Duodenal mucosa (tissue), 2 donors: ENCODE data around the gene LONP2.
"Not testable (repeated sequence)": the region's sequence is repeated elsewhere in the genome, so short reads cannot be mapped to it uniquely, and the experiment has no call there.

Source experiments
- H3K27ac ChIP-seq: one replicate; pipeline ENCODE4 v1.7.0; 2013; ENCODE audit warnings: low read depth, low read length
- H3K27me3 ChIP-seq, 2 donors: one replicate each; pipeline ENCODE4 v1.7.0; 2013; ENCODE audit warnings: low read length in 2 of 2, control low read depth in 1 of 2; ENCODE audit not compliant: insufficient read depth in 2 of 2, control insufficient read depth in 1 of 2
- H3K36me3 ChIP-seq, 2 donors: one replicate each; pipeline ENCODE4 v1.7.0; 2013; ENCODE audit warnings: low read length in 2 of 2, control low read depth in 1 of 2; ENCODE audit not compliant: insufficient read depth in 2 of 2, control insufficient read depth in 1 of 2
- H3K4me1 ChIP-seq, 2 donors: one replicate each; pipeline ENCODE4 v1.7.0; 2013; ENCODE audit warnings: low read length in 2 of 2, control low read depth in 1 of 2; ENCODE audit not compliant: insufficient read depth in 2 of 2, control insufficient read depth in 1 of 2
- H3K4me3 ChIP-seq, 2 donors: one replicate each; pipeline ENCODE4 v1.7.0; 2013; ENCODE audit warnings: low read length in 2 of 2, low read depth in 1 of 2
- H3K9ac ChIP-seq, 2 donors: one replicate each; pipeline ENCODE4 v1.7.0; 2013; ENCODE audit warnings: low read length in 2 of 2, low read depth in 1 of 2
- H3K9me3 ChIP-seq, 2 donors: one replicate each; pipeline ENCODE4 v1.7.0; 2013; ENCODE audit warnings: low read length in 2 of 2, control low read depth in 1 of 2; ENCODE audit not compliant: control insufficient read depth in 1 of 2

LONP2 gene

DNA sequence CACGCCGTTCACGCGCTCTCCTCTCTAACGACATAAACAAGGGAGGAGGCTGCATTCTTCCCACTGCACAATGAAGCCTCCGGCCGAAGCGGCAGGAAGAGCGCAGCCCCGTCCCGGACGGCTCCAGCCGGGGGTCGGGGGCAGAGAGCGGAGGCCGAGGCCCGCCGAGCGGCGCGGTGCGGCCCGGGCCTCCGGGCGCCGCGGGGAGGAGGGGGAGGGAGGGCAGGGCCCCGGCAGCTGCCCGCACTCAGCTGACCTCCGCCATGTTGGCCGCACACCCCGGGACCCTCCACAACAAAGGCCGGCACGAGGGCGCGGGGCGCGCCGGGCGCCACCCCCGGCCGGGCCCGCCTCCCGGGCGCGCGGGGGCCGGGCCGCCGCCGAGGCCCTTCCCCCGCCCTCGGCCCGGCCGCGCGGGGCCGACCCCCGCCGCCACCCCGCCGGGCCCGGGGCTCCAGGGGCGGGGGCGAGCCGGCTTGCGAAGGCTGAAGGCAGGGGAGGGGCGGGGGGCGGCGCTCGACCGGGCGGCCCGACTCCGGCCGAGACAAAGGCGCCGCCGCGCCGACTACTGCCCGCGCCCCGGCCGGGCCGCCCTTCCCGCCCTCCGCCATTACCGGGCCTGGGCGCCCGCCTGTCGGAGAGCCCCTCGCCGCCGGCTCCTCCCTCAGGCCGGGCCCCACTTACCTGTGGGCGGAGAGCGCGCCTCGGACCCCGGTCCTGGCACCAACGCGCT, 140.6 kb downstream of the LONP2 start:
- H3K4me1 ChIP-seq = peaks cover 26 to 29% of the 10 kb centered on the region in 2 donors
- H3K27ac ChIP-seq = peak overlapping the region; percentile 97
- H3K27me3 ChIP-seq = no peaks in the 10 kb centered on the region
- no peaks in the 10 kb centered on the region for H3K9me3 ChIP-seq
- H3K9ac ChIP-seq = peak overlapping the region; percentile 76 to 85
- H3K36me3 ChIP-seq = no peaks in the 10 kb centered on the region
- H3K4me3 ChIP-seq = peak overlapping the region; percentile 75 to 82

DNA sequence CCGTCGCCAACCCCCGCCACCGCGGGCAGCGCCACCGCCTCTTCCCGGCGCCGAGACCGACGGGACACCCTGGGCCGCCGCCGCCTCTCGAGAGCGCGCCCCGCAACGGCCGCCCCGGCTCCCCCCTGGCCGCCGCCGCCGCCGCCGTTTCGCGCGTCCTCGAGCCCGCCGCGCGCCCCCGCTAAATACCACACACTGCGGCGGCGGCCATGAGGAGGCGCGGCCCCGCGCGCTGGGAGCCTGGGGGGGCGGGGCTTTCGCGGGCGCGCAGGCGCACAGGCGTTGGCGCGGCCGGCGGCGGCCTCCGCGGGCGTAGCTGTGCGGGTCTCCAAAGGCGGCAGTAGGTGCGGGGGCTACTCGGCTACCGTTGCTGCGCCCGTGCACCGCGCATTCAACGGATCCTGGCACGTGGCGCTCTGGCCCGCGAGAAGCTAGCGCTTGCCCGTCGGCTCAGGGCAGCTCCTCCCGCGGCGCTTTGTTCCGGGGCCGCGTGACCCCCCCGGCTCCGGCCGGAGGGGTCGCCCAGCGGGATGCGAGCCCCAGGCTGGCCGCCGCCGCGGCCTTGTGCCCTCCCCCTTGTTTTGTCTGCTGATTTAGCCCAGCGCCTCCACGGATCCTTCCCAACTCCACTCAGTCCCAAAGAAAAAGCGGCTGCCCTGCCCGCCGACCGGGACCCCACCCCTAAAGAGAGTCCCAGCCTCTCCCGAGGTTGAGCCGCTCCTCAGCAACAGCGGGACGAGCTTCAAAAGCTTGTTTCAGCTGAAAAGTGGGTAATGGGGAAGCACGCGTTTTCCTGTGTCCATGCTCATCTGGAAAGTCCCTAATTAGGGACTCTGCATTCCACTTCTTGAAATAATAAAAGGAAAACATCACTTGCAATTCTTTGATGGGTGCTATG, 141.4 kb downstream of the LONP2 start, which contains the start of gene SIAH1:
TSS of gene SIAH1 (minus strand) at position 161 of the 898 bp plus-strand sequence. CDS start 22,985 bp downstream, outside the sequence.
- peak within 1 kb of the TSS; percentile 97 for H3K27ac ChIP-seq
- no peaks in the 10 kb centered on the region for H3K27me3 ChIP-seq
- peak within 1 kb of the TSS; percentile 86 for H3K9ac ChIP-seq
- peaks cover 21 to 24% of the 10 kb centered on the region in 2 donors for H3K4me1 ChIP-seq
- H3K36me3 ChIP-seq = no peaks in the 10 kb centered on the region
- peak within 1 kb of the TSS; percentile 82 to 89 for H3K4me3 ChIP-seq
- H3K9me3 ChIP-seq = no peaks in the 10 kb centered on the region

- peaks cover 12 to 18% of the 10 kb centered on the region in 2 donors for H3K4me1 ChIP-seq
- H3K9ac ChIP-seq = no peak overlapping the region
- H3K36me3 ChIP-seq = no peaks in the 10 kb centered on the region
- H3K4me3 ChIP-seq = no peak overlapping the region
- no peaks in the 10 kb centered on the region for H3K27me3 ChIP-seq
- no peaks in the 10 kb centered on the region for H3K9me3 ChIP-seq
- no peak overlapping the region for H3K27ac ChIP-seq
These were observed 142.6 kb downstream of the LONP2 start for GRCh38 chr16:48386559-48387312.

DNA sequence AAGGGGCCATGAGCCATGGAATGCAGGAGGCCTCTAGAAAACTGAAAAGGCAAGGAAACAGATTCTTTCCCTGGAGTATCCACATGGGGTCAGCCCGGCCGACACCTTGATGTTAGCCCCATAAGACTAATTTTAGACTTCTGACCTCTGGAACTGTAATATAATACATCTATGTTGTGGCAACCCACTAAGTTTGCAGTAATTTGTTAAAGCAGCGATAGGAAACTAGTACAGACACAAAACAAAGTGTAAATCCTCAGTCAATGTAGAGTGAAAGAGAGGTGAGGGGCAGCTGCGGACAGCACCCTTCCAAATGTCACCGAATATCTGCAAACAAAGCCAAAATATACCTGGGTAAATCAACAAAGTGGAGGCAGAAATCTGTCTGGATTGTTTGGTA, 148.3 kb downstream of the LONP2 start:
- no peaks in the 10 kb centered on the region for H3K27me3 ChIP-seq
- no peak overlapping the region for H3K9ac ChIP-seq
- no peak overlapping the region for H3K4me3 ChIP-seq
- no peak overlapping the region for H3K27ac ChIP-seq
- H3K9me3 ChIP-seq = no peaks in the 10 kb centered on the region
- peaks cover 0 to 5% of the 10 kb centered on the region in 2 donors for H3K4me1 ChIP-seq
- H3K36me3 ChIP-seq = no peaks in the 10 kb centered on the region

GRCh38 chr16:48393485-48394354, 149.6 kb downstream of the LONP2 start:
- Histone ChIP-seq H3K9me3 (no peaks in the 10 kb centered on the region), H3K4me3 (no peak overlapping the region), H3K27me3 (no peaks in the 10 kb centered on the region), H3K9ac (no peak overlapping the region), H3K36me3 (no peaks in the 10 kb centered on the region), H3K4me1 (peaks cover 0 to 5% of the 10 kb centered on the region in 2 donors), H3K27ac (peak overlapping the region; percentile 10)

GRCh38 chr16:48394355-48394703, 150.2 kb downstream of the LONP2 start:
- no peak overlapping the region for H3K9ac ChIP-seq
- H3K27ac ChIP-seq = peak overlapping the region; percentile 10
- H3K36me3 ChIP-seq = no peaks in the 10 kb centered on the region

DNA sequence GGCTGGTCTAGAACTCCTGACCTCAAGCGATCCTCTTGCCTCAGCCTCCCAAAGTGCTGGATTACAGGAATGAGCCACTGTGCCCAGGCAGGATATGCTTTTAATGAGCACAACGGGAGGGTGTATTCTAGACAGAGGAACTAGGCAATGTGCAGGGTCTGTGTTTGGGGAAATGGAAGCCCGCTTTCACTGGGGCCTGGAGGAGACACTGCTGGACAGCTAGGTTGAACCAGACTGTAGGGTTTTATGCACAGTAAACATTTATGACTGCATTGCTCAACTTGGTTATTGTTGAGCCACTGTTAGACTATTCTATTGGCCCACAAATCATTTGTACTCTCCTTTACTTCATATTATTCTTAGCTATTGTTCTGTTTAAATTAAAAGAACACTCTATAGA, 151.3 kb downstream of the LONP2 start:
- Histone ChIP-seq H3K27me3 (no peaks in the 10 kb centered on the region), H3K27ac (no peak overlapping the region), H3K9me3 (no peaks in the 10 kb centered on the region), H3K9ac (no peak overlapping the region), H3K4me1 (peaks cover 0 to 5% of the 10 kb centered on the region in 2 donors), H3K36me3 (no peaks in the 10 kb centered on the region), H3K4me3 (no peak overlapping the region)

More at GRCh38 chr16:48394355-48394703, 150.2 kb downstream of the LONP2 start:
- peaks cover 0 to 5% of the 10 kb centered on the region in 2 donors for H3K4me1 ChIP-seq
- H3K4me3 ChIP-seq = no peak overlapping the region
- no peaks in the 10 kb centered on the region for H3K9me3 ChIP-seq
- no peaks in the 10 kb centered on the region for H3K27me3 ChIP-seq

GRCh38 chr16:48402547-48402946, 158.4 kb downstream of the LONP2 start:
- H3K4me3 ChIP-seq, H3K27ac ChIP-seq, H3K9me3 ChIP-seq, H3K27me3 ChIP-seq, H3K9ac ChIP-seq, H3K36me3 ChIP-seq: not testable (repeated sequence)
- peaks cover 14 to 19% of the 10 kb centered on the region in 2 donors for H3K4me1 ChIP-seq

GRCh38 chr16:48405153-48405552, 161.1 kb downstream of the LONP2 start:
- no peak overlapping the region for H3K4me3 ChIP-seq
- H3K9me3 ChIP-seq = no peaks in the 10 kb centered on the region
- peaks cover 20 to 28% of the 10 kb centered on the region in 2 donors for H3K4me1 ChIP-seq
- H3K27me3 ChIP-seq = no peaks in the 10 kb centered on the region
- H3K36me3 ChIP-seq = no peaks in the 10 kb centered on the region
- peak overlapping the region in 1 of 2 donors; percentile 27 for H3K9ac ChIP-seq
- H3K27ac ChIP-seq = peak overlapping the region; percentile 74
